HG03095 (cell line): ENCODE results near the gene STX3.
"Not testable (repeated sequence)": the region's sequence is repeated elsewhere in the genome, so short reads cannot be mapped to it uniquely, and the experiment has no call there.

Source experiments
- ATAC-seq: cut with Tn5 transposase; IDR thresholded peaks from one replicate; pipeline ENCODE4 v1.9.1; 2021; ENCODE audit warnings: moderate library complexity; ENCODE audit not compliant: unreplicated experiment

STX3 gene

GRCh38 chr11:59839615-59840014 lies 84.4 kb downstream of the STX3 start:
- ATAC-seq = no peak

- ATAC-seq = no peak
Observed at GRCh38 chr11:59841514-59841913, 86.3 kb downstream of the STX3 start.

- no peak for ATAC-seq
Observed at GRCh38 chr11:59842316-59842715, 87.1 kb downstream of the STX3 start.

GRCh38 chr11:59845399-59845798 lies 90.2 kb downstream of the STX3 start, which contains the start of gene CBLIF:
Gene CBLIF, minus strand, starts transcription at chr11:59845499. Its CDS starts 46 bp downstream, at chr11:59845453.
- ATAC-seq = no peak

GRCh38 chr11:59846556-59846955 lies 91.4 kb downstream of the STX3 start:
- no peak for ATAC-seq

GRCh38 chr11:59847626-59848025 lies 92.5 kb downstream of the STX3 start:
- ATAC-seq = no peak

GRCh38 chr11:59848439-59848838 lies 93.3 kb downstream of the STX3 start:
- ATAC-seq = not testable (repeated sequence)

GRCh38 chr11:59849129-59849528 lies 94.0 kb downstream of the STX3 start:
- ATAC-seq = no peak

- not testable (repeated sequence) for ATAC-seq
Observed at GRCh38 chr11:59849551-59849950, 94.4 kb downstream of the STX3 start.

- ATAC-seq = not testable (repeated sequence)
Observed at GRCh38 chr11:59851416-59851815, 96.2 kb downstream of the STX3 start.

- no peak for ATAC-seq
Observed at GRCh38 chr11:59854871-59855270, 99.7 kb downstream of the STX3 start.
